Activated CD8-positive, alpha-beta memory T cell treated with anti-CD3 and anti-CD28 coated beads, Interleukin-2, amount 50 U/mL, for 4 hours (primary cell): ENCODE measurements around the gene ZNF222.

Experiments
- DNase-seq: peaks from one replicate; pipeline ENCODE4 v3.0.0-alpha.2; 2020

ZNF222 gene

GRCh38 chr19:44055870-44056269 is 30.7 kb downstream of the ZNF222 start:
- DNase-seq: no peak

DNA sequence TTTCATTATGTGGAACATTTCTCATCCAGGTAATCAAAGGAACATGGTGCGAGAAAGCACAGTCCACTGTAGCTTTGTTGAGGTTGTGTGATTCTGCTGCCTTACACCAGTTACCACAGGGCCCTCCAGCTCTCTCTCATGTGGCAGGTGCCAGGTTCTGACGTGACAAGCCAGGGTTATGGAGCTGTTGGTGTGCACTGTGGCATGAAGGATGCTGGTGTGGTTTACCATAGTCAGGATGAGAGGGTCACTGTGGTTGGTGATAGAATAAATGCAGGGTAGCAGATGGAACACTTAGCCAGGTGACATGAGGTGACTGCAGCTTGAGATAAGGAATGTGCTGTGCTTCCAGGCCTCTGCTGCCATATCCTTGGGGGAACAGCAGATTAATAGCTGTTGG is 34.0 kb downstream of the ZNF222 start:
- no peak for DNase-seq

GRCh38 chr19:44061038-44061437 is 35.9 kb downstream of the ZNF222 start:
- DNase-seq: no peak

GRCh38 chr19:44066305-44066704 is 41.1 kb downstream of the ZNF222 start:
- no peak for DNase-seq

DNA sequence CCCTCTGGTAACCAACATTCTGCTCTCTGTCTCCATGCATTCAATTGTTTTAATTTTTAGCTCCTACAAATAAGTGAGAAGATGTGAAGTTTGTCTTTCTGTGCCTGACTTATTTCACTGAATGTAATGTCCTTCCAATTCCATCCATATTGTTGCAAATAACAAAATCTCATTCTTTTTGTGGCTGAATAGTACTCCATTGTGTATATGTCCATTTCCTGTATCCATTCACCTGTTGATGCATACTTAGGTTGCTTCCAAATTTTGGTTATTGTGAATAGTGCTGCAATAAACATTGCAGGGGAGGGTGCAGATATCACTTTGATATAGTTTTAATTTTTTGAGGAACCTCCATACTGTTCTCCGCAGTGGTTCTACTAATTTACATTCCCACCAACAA is 44.2 kb downstream of the ZNF222 start:
- DNase-seq: no peak

DNA sequence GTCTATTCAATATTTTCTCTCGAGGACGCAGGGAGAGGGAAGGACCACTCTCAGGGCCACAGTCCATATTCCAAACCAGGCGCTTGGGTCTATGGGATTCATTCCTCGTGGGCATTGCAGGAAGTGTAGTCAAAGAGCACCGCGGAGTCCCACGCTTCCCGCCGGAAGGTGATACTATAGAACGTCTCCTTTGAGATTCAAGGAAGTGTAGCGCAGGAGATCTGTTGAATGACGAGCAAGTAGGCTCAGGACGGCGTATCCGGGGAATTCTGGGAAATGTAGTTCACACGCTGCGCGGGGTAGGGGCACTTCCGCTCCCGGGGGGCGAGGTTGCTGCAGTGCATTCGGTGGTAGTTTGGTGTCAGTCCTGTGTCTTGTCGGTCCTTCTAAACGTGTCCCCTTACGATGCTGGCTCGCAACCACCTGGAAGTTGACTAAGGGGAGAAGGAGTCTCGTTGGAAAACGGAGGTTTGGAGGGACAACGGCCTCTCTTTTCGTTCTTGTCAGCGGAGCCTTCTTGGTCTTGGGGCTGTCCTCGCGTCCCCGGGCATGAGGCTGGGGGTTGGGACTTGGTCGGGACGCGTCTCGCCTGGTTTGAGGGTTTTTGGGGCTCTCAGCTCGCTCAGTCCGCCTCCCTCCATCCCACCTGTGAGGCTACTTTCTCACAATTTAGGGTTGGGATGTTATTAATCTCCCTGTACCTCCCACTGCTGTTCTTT is 46.8 kb downstream of the ZNF222 start, which contains the start of gene ZNF284:
Gene ZNF284, plus strand, starts transcription at position 336 of the 719 bp plus-strand sequence. CDS start 4,231 bp downstream, outside the sequence.
- peak; percentile 83 for DNase-seq

DNA sequence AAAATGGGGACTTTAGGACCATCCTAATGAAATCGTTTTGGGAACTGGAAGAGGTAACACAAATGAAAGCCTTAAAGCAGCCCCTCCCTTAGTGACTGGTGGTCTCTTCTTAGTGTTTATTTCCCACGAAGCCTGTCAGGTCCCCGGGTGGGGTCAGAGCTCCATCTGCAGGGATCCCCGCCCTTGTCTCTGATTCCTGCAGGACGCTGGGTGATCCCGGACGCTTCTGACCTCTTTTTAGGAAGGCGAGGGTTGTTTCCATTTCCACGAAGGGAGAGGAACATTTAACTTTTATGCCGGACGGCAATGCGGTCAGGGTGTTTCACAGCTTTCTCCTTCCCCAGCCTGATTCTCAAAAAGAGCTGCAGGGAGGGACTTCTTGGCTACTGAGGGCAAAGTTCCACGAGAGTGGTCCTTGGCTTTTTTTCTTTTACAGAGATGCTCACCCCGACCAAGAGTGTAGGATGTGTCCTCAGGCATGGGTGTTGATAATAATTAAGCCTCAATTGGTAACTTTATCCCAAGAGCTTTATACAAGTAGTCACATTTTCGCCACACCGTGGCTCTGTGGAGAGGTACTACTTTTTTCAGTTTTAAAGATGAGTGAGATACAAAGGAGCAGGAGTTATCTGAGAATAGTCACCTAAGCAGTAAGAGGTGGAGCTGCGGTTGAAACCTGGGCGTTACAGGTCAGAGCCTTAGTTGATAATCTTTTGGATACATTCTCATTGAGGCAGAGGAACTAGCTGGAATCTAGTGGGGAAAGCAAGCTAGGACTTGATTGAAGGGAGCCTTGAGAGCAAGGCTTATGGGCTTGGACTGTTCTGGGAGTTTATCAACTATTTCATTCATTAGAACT is 47.6 kb downstream of the ZNF222 start:
- no peak for DNase-seq

DNA sequence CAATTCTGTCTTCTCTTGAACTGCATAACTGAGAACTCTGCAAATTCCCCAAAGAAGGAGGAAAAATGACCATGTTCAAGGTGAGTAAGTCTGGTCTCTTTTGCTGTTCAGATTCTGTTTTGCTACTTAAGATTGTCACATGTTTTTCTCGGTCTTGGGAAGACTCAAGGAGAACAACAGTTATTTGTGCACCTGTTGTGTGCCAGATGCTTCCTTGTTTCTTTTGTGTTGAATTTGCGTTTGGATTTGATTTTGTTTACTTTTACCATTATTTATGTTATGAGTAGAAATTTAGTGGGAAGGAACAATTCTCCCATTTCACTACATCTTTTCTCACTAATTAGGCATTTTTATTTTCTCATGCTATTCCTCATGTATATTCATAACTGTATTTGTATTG is 51.1 kb downstream of the ZNF222 start:
- DNase-seq: no peak
